Right ventricle myocardium inferior (tissue), 1 donor: Measurements from ENCODE around the gene AMER1. TPM values are rescaled to one million over a fixed set of nuclear protein-coding genes. Genes with fewer than 3 reads are reported as not detected.
"Not testable (repeated sequence)": the region's sequence is repeated elsewhere in the genome, so short reads cannot be mapped to it uniquely, and the experiment has no call there.

Experiments
- ATAC-seq: fragments of 200-7000 bp; cut with Tn5 transposase; one replicate; pipeline ENCODE4 v1.9.1; 2020; ENCODE audit warnings: mild to moderate bottlenecking, moderate library complexity
- DNase-seq: peaks from one replicate; pipeline ENCODE4 v3.0.0; 2021; ENCODE audit errors: missing footprints
- intact Hi-C: fragments of 100-400 bp; cut with DNase I; formaldehyde crosslinking; loops from one replicate; pipeline ENCODE4 v1.11.0; 2022
- long read RNA-seq: library from polyadenylated mRNA; unstranded; transcript quantifications from one replicate; pipeline ENCODE4 v2.0.0, GENCODE V29; 2021
- total RNA-seq: library from RNA; stranded (reverse); fragmentation: NEBNext Ultra II Directional; extraction: Animal tissue kit (Norgen Biotek cat#: 25700); gene quantifications from one replicate; pipeline ENCODE4 v1.2.1, GENCODE V29; 2021
- donor health status: DM: no; HTN: yes; CAD: no; lungs with severe emphysema.

AMER1 gene
- total RNA-seq: 4.1 TPM
- long read RNA-seq, partial matches to known transcripts: 0 of 1 reads
- long read RNA-seq, other reads (novel, unspliced or antisense): 1 of 1 reads

GRCh38 chrX:64205441-64205734 lies at the start of gene AMER1:
Gene AMER1 (minus strand): TSS chrX:64205708. CDS start chrX:64193286, 12,422 bp downstream.
- intact Hi-C loops: no loop called here
- ATAC-seq (peak; percentile 53), DNase-seq (peak; percentile 64)

GRCh38 chrX:64230123-64230970 lies 24.8 kb upstream of the AMER1 start, which contains the start of gene ASB12:
Gene ASB12 (minus strand): TSS chrX:64230607. CDS start chrX:64225650, 4,957 bp downstream.
- intact Hi-C loops: no loop called here
- DNase-seq (no peak), ATAC-seq (peak; percentile 88)

DNA sequence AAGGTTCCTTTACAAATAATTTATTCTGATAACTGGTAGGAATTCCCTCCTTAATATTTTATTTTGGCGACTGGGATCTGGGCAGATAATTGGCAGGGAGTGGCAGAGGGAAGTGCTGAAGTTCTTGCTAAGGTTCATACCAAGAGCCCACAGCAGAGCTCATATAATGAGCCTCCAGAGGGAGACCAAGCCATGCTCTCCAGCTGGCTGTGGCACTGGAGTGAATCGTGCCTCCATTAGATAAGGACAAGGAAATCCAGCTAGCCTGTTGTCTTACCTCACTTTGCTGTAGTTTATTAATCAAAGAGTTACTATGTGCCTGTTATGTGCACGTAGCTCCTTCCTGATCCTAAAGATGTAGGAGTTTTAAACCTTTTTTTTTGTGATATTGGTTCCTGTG lies 23.6 kb upstream of the AMER1 start:
- intact Hi-C loops: no loop called here
- ATAC-seq (no peak), DNase-seq (no peak)

DNA sequence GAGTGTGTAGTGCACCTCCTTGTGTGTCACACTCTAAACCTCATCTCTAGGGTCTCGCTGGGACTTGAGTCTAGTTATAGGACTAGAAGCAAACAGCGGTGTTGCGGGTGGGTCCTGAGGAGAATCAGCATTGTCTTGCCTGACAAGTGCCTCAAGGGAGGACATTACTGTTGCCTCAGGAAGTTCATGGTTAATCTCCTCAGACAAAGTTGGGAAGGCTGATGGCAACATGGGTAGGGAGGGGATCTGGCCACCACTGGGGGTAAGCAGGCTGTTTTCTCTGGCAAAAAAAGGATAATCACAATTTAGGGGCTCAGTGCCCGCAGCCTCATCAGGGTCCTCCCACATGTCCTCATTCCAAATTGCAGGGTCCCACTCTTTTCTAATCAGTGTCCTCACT lies 12.5 kb upstream of the AMER1 start:
- ATAC-seq (no peak), DNase-seq (no peak)
- intact Hi-C loops: no loop called here

DNA sequence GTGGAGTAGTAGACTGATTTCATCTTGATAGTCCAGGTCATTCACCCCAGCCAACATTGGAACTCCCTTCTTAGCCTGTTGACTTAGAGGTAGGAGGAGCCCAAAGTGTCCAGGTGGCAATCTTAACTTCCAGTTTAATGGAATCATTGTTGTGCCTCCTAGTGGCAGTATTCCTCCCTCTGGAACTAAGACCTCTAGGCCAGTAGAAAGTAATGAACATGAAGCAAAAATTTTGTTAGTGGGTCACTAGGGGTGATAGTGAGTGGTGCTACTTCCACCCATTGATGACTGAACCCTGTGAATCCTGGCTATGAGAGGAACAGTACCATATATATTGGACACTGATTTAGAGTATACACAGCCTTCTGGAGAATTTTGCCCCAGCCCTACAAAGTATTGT lies 8.5 kb upstream of the AMER1 start:
- DNase-seq, intact Hi-C loops, ATAC-seq: not testable (repeated sequence)

GRCh38 chrX:64206556-64207162 lies 1.2 kb upstream of the AMER1 start:
- ATAC-seq: no peak
- intact Hi-C loops: no loop called here
- DNase-seq: peak; percentile 69

GRCh38 chrX:64205735-64206501 lies 410 bp upstream of the AMER1 start:
- peak; percentile 94 for DNase-seq
- peak; percentile 96 for ATAC-seq
- intact Hi-C loops: no loop called here

- peak; percentile 7 for ATAC-seq
- intact Hi-C loops: no loop called here
- DNase-seq: peak; percentile 71
These were observed 637 bp downstream of the AMER1 start for GRCh38 chrX:64204701-64205440.

- DNase-seq (peak; percentile 66), ATAC-seq (peak; percentile 3)
- intact Hi-C loops: no loop called here
These were observed 1.3 kb downstream of the AMER1 start for GRCh38 chrX:64204252-64204651.

DNA sequence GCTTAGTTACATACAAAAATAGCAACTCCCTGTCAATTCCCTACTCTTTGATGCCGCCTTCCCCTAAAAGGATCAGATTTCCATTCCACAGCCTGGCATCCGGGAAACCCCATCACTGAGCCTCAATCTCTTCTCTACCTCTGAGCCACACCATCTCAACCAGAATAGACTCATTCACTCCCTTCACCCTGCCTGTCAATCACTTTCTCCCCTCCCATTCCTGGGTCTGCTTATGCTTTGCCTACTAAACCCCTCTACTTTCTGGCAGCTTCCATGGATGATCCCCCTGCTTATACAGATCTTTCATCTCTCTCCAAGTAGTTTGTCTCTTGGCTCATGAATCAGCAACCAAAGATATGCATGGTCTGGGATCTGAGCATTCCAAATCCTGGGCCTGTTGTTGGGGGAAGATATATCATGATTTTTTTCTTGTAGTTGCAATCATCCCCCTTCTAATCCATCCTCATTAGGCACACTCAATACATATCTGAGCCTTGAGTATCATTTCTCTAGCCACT lies 2.6 kb downstream of the AMER1 start:
- no peak for DNase-seq
- ATAC-seq: no peak
- intact Hi-C loops: no loop called here

DNA sequence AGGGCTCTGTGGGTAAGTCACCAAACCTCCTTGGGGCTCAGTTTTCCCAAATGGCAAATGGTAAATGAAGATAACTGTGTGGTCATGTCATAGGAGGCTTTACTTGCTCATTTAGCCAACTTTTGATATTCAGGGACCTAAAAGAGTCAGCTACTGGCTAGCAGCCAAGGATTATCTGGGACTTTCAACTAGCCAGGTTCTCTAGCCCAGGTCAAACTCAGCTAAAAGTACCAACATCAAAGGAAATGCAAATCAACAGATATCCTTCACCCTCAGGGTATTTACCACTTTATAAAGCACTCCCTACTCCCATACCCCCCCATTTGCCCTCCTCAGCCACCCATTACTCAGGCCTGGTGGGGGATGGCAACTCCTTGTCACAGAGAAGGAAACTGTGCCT lies 7.5 kb downstream of the AMER1 start:
- intact Hi-C loops: no loop called here
- no peak for ATAC-seq

GRCh38 chrX:64196606-64197005 lies 8.9 kb downstream of the AMER1 start:
- DNase-seq: no peak
- ATAC-seq: no peak
- intact Hi-C loops: no loop called here

More for the DNA sequence above, 7.5 kb downstream of the AMER1 start:
- DNase-seq: no peak

DNA sequence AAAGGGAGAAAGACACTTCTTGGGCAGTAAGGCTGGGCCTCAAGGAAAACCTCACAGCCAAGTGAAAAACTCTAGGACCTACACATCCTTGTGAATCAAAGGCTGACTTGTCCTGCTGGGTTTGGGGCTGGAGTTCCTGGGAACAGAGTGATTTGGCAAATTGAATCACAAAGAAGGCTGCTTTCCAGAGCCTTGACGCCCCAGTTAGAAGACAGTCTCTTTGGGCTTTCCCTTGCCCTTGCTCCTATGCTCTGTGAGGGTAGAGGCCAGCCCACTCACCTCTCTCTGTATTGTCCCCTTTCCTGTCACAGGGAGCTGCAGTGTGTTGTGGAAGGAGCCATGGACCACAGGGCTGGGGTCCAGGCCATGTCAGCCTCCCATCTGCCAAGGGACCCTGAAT lies 9.6 kb downstream of the AMER1 start:
- DNase-seq (no peak), ATAC-seq (no peak)
- intact Hi-C loops: no loop called here

GRCh38 chrX:64192673-64193072 lies 12.8 kb downstream of the AMER1 start:
- intact Hi-C loops: no loop called here
- ATAC-seq: peak; percentile 88

DNA sequence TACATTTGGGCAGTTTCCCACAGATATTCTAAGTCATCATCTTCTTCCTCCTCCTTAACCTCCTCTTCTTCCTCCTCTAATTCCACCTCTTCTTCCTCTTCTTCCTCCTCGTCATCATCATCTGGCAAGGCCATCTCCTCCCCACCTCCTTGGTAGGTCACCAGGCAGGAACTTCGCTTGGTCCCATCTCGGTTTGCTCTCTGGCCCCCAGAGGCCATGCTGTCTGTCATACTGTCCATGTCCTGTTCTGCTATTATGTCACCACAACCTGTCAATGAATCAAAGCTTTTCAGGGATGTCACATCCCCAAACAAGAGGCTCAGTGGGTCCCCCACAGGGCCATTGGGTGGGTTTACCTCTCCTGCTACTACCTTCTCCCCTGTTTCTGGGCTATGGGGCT lies 13.5 kb downstream of the AMER1 start:
- ATAC-seq: no peak
- intact Hi-C loops: no loop called here
- no peak for DNase-seq

More at GRCh38 chrX:64192673-64193072, 12.8 kb downstream of the AMER1 start:
- DNase-seq: no peak

DNA sequence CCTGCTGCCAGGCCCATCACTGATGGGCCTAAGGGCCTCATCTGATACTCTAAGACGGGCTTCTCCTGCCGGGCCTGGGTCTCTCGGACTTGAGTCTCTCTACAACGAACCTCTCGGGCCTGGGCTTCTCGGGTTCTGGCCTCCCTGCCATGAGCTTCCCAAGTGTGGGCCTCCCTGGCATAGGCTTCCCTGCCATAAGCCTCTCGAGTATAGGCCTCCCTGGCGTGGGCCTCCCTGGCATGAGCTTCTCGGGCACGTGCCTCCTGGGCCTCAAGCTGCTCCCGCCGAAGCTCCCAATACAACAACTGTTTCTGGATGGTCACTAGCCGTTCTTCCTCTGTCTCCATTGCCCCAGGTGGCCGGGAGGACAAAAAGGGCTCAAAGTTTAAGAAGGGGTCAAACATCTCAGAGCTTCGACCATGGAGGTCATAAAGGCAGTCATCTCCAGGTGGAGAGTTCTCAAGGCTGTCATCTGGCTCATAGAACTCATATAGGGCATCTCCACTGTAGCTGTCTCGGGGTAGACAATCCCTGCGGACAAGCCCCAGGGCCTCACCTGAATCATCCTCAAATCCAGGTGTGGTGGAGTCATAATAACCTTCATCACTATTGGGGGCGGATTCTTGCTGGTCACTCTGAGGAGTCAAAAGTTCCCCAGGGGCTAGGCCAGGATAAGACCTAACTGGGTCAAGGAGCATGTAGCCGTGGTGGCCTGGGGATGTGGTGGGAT lies 14.1 kb downstream of the AMER1 start:
- DNase-seq: no peak
- no peak for ATAC-seq
- intact Hi-C loops: no loop called here

- DNase-seq: no peak
- ATAC-seq: no peak
- intact Hi-C loops: no loop called here
These were observed 15.3 kb downstream of the AMER1 start for GRCh38 chrX:64190136-64190740.

DNA sequence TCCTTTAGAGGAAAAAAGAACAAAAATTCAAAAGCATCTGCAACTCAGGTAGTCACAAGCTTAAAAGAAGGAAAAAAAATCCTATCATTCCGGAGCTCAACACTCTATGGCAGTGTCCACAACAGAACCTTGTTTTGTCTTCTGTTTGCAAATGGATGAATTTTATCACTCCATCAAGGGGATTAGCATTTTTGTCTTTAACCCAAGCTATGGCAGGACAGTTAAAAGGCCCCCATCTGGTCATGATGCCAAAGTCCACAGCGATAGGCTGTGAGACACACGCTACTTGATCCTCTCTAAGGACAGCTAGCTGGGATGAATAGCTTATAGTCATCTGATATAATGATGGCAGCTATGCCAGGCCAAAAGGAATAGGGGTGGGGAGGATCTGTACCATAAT lies 16.6 kb downstream of the AMER1 start:
- intact Hi-C loops: no loop called here
- no peak for DNase-seq

More for the DNA sequence above, 16.6 kb downstream of the AMER1 start:
- ATAC-seq: no peak
